Fibroblast of lung (primary cell): ENCODE data around the gene SGSM2. TPM values are rescaled to one million over a fixed set of nuclear protein-coding genes. Genes with fewer than 3 reads are reported as not detected.

Experiments used
- DNase-seq, 2 donors: peaks; one replicate each; pipeline versions ENCODE4 v3.0.0 to v3.0.0-alpha.2; 2010; ENCODE audit warnings: low read depth in 2 of 2
- H2AFZ ChIP-seq: 2 replicates; pipeline ENCODE4 v1.5.1; 2012; ENCODE audit warnings: low read length, control low read depth, inconsistent platforms
- H3K27ac ChIP-seq: 2 replicates; pipeline ENCODE4 v1.5.1; 2011; ENCODE audit warnings: low read length, control low read depth; ENCODE audit not compliant: insufficient read depth
- H3K27me3 ChIP-seq: 2 replicates; pipeline ENCODE4 v1.5.1; 2011; ENCODE audit warnings: mild to moderate bottlenecking, low read length; ENCODE audit not compliant: control insufficient read depth, insufficient read depth
- H3K36me3 ChIP-seq: 2 replicates; pipeline ENCODE4 v1.5.1; 2011; ENCODE audit warnings: low read length; ENCODE audit not compliant: control insufficient read depth, insufficient read depth
- H3K4me1 ChIP-seq: 2 replicates; pipeline ENCODE4 v1.5.1; 2011; ENCODE audit warnings: low read length; ENCODE audit not compliant: control insufficient read depth, insufficient read depth; ENCODE audit errors: extremely low read depth
- H3K4me2 ChIP-seq: 2 replicates; pipeline ENCODE4 v1.5.1; 2011; ENCODE audit warnings: low read length, control low read depth; ENCODE audit not compliant: insufficient read depth; ENCODE audit errors: extremely low read depth
- H3K4me3 ChIP-seq, 4 experiments: fragments of 200-600 bp in 1 of 4; sonication (generic) in 1 of 4; replicated peaks in 1 of 4; 2 replicates each; pipeline ENCODE4 v1.5.1; 2011 to 2016; ENCODE audit warnings: low read length in 4 of 4, low read depth in 3 of 4, mild to moderate bottlenecking in 3 of 4, control low read depth in 2 of 4, inconsistent platforms in 1 of 4, mixed read lengths in 1 of 4; ENCODE audit not compliant: insufficient read depth in 1 of 4; ENCODE audit errors: control extremely low read depth in 1 of 4
- H3K79me2 ChIP-seq: 2 replicates; pipeline ENCODE4 v1.5.1; 2012; ENCODE audit warnings: mild to moderate bottlenecking, low read length, inconsistent platforms; ENCODE audit not compliant: control insufficient read depth, insufficient read depth
- H3K9ac ChIP-seq: 2 replicates; pipeline ENCODE4 v1.5.1; 2011; ENCODE audit warnings: mild to moderate bottlenecking, low read length, control low read depth; ENCODE audit not compliant: insufficient read depth
- H3K9me3 ChIP-seq: 2 replicates; pipeline ENCODE4 v1.5.1; 2012; ENCODE audit warnings: low read depth, low read length; ENCODE audit not compliant: control insufficient read depth, insufficient read depth
- H4K20me1 ChIP-seq: 2 replicates; pipeline ENCODE4 v1.5.1; 2011; ENCODE audit warnings: low read length; ENCODE audit not compliant: control insufficient read depth, insufficient read depth; ENCODE audit errors: extremely low read depth
- CTCF ChIP-seq, 2 donors: IDR thresholded peaks in 1 of 2; conservative IDR thresholded peaks in 1 of 2; 1 replicate in 1 of 2; 2 replicates in 1 of 2; pipeline ENCODE4 v1.5.1; 2011 to 2012; ENCODE audit warnings: low read length in 2 of 2, control low read depth in 1 of 2, inconsistent platforms in 1 of 2, low read depth in 1 of 2, mild to moderate bottlenecking in 1 of 2
- EZH2 ChIP-seq: IDR thresholded peaks from 2 replicates; pipeline ENCODE4 v1.5.1; 2012; ENCODE audit warnings: low read length, control low read depth, mild to moderate bottlenecking; ENCODE audit errors: missing control alignments
- polyA plus RNA-seq, 2 donors: library from polyadenylated mRNA; depleted of rRNA in 1 of 2; stranded (reverse) in 1 of 2; unstranded in 1 of 2; fragments of >200 nt; gene quantifications; 2 replicates each; pipeline ENCODE4 v1.2.1, GENCODE V29; 2011 to 2012; ENCODE audit warnings: missing spikeins in 1 of 2
- total RNA-seq: library from RNA; depleted of rRNA; stranded (reverse); fragments of >200 nt; gene quantifications from 2 replicates; pipeline ENCODE4 v1.2.1, GENCODE V29; 2014

The SGSM2 gene
- total and polyA plus RNA-seq, 2 donors (not counting 1 experiment from before 2014, with no cell fraction given), result 23.4 to 31.5 TPM

- H4K20me1 ChIP-seq, result no peaks in the 10 kb centered on the region
- no peaks in the 10 kb centered on the region for H3K27me3 ChIP-seq
- H3K4me1 ChIP-seq, result peaks cover 4% of the 10 kb centered on the region
- H3K79me2 ChIP-seq, result no peaks in the 10 kb centered on the region
- no peaks in the 10 kb centered on the region for H3K9me3 ChIP-seq
- no peak overlapping the region for H3K9ac ChIP-seq
- no peaks in the 10 kb centered on the region for H3K36me3 ChIP-seq
- no peak for DNase-seq
- H3K4me2 ChIP-seq, result no peak overlapping the region
- H2AFZ ChIP-seq, result no peak overlapping the region
- TF ChIP-seq CTCF (conservative IDR thresholded peaks at IDR 0.05 in 1 of 2, IDR thresholded peaks at IDR 0.05 in 1 of 2; ENCODE audit: low read depth in 1 of 2, low read length in 2 of 2) (no peak), EZH2 (no peak)
- no peak overlapping the region for H3K4me3 ChIP-seq
- no peak overlapping the region for H3K27ac ChIP-seq
Measured at GRCh38 chr17:2354311-2354710, 17.0 kb downstream of the SGSM2 start.

- Histone ChIP-seq H3K4me1 (peaks cover 8% of the 10 kb centered on the region), H3K4me2 (no peak overlapping the region), H3K27me3 (no peaks in the 10 kb centered on the region), H3K36me3 (no peaks in the 10 kb centered on the region), H4K20me1 (no peaks in the 10 kb centered on the region), H2AFZ (no peak overlapping the region), H3K9ac (no peak overlapping the region), H3K9me3 (no peaks in the 10 kb centered on the region), H3K79me2 (no peaks in the 10 kb centered on the region), H3K27ac (no peak overlapping the region), H3K4me3 (no peak overlapping the region)
- no peak for TF ChIP-seq CTCF (conservative IDR thresholded peaks at IDR 0.05 in 1 of 2, IDR thresholded peaks at IDR 0.05 in 1 of 2; ENCODE audit: low read depth in 1 of 2, low read length in 2 of 2)
- TF ChIP-seq EZH2, result no peak
- DNase-seq, result no peak
Measured at GRCh38 chr17:2357237-2357636, 19.9 kb downstream of the SGSM2 start.

GRCh38 chr17:2357931-2358434, 20.7 kb downstream of the SGSM2 start:
- no peak overlapping the region for H3K9ac ChIP-seq
- no peak overlapping the region for H3K4me3 ChIP-seq
- H4K20me1 ChIP-seq, result no peaks in the 10 kb centered on the region
- H3K27ac ChIP-seq, result no peak overlapping the region
- no peaks in the 10 kb centered on the region for H3K9me3 ChIP-seq
- H3K4me2 ChIP-seq, result no peak overlapping the region
- H3K36me3 ChIP-seq, result peaks cover 2% of the 10 kb centered on the region
- no peaks in the 10 kb centered on the region for H3K79me2 ChIP-seq
- peaks cover 8% of the 10 kb centered on the region for H3K4me1 ChIP-seq
- no peak overlapping the region for H2AFZ ChIP-seq
- no peaks in the 10 kb centered on the region for H3K27me3 ChIP-seq
- no peak for TF ChIP-seq EZH2
- no peak for TF ChIP-seq CTCF (conservative IDR thresholded peaks at IDR 0.05 in 1 of 2, IDR thresholded peaks at IDR 0.05 in 1 of 2; ENCODE audit: low read depth in 1 of 2, low read length in 2 of 2)
- no peak for DNase-seq
